Retinal pigment epithelial cell (primary cell): ENCODE data around the gene VGLL4.

Experiments
- DNase-seq: peaks from one replicate; pipeline ENCODE4 v3.0.0-alpha.2; 2010; ENCODE audit warnings: low read depth
- H3K4me3 ChIP-seq: 2 replicates; pipeline ENCODE4 v1.5.1; 2011; ENCODE audit warnings: mild to moderate bottlenecking, low read length, control low read depth, moderate library complexity
- TF ChIP-seq, protein P1 (sequence below): conservative IDR thresholded peaks from 2 replicates; pipeline ENCODE4 v1.5.1; 2011; ENCODE audit warnings: low read depth, low read length, control low read depth, inconsistent platforms

The VGLL4 gene

DNA sequence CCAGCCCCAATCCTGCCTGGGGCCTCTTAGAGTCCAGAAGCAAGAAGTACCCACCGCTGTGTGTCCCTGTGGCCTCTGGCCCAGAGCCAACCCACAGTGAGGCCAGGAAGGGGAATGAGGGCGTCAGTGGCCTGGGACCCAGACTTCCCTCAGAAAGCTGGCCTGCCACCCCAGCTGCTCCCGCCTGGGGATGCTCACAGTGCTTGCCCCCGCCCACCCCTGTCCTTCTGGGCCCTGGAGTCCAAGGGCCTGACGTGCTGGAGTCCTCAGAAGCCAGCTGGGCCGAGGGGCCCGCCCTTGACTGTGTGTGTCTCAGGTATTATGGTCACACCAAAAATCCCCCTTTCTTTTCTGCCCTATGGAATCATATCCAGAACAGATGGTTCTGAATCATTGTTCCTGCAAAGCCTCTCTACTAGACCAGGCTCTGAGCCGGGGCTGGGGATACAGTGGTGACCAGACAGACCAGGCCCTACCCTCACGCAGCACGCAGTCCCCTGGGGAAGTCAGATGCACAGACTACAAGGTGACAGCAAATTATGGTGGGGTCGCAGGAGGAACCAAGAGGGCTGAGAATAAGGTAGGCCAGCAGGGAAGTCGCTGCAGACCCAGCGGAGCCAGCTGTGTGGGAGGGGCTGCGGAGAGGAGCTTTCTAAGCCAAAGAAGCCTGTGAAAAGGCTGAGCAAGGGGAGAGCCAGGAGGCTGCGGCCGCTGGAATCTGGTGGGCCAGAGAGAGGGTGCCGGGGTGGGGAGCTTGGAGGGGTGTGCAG, 99.1 kb downstream of the VGLL4 start:
- TF ChIP-seq, protein P1, sequence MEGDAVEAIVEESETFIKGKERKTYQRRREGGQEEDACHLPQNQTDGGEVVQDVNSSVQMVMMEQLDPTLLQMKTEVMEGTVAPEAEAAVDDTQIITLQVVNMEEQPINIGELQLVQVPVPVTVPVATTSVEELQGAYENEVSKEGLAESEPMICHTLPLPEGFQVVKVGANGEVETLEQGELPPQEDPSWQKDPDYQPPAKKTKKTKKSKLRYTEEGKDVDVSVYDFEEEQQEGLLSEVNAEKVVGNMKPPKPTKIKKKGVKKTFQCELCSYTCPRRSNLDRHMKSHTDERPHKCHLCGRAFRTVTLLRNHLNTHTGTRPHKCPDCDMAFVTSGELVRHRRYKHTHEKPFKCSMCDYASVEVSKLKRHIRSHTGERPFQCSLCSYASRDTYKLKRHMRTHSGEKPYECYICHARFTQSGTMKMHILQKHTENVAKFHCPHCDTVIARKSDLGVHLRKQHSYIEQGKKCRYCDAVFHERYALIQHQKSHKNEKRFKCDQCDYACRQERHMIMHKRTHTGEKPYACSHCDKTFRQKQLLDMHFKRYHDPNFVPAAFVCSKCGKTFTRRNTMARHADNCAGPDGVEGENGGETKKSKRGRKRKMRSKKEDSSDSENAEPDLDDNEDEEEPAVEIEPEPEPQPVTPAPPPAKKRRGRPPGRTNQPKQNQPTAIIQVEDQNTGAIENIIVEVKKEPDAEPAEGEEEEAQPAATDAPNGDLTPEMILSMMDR = no peak
- DNase-seq = no peak
- H3K4me3 ChIP-seq = no peak overlapping the region

DNA sequence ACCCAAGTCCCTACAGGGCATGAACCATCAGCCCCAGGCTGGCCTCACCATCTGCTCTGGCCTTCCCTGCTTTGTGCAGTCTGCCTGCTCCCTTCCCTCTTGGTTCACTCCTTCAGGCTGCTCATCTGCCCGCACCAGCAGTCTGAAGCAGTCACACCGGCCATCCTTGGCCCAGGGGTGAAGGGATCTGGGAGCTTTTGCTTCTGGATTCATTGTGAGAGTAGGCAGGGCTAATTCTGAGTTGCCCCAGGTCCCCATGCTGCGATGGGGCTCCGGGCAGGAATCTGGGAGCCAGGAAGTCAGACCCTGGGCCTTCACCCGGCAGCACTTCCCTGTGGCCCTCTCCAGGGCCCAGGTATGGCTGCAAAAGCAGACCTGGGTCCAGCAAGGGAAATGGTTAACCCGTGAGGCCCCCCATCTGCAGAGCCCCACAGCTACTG, 99.7 kb downstream of the VGLL4 start:
- no peak overlapping the region for H3K4me3 ChIP-seq
- TF ChIP-seq, protein P1 = no peak

DNA sequence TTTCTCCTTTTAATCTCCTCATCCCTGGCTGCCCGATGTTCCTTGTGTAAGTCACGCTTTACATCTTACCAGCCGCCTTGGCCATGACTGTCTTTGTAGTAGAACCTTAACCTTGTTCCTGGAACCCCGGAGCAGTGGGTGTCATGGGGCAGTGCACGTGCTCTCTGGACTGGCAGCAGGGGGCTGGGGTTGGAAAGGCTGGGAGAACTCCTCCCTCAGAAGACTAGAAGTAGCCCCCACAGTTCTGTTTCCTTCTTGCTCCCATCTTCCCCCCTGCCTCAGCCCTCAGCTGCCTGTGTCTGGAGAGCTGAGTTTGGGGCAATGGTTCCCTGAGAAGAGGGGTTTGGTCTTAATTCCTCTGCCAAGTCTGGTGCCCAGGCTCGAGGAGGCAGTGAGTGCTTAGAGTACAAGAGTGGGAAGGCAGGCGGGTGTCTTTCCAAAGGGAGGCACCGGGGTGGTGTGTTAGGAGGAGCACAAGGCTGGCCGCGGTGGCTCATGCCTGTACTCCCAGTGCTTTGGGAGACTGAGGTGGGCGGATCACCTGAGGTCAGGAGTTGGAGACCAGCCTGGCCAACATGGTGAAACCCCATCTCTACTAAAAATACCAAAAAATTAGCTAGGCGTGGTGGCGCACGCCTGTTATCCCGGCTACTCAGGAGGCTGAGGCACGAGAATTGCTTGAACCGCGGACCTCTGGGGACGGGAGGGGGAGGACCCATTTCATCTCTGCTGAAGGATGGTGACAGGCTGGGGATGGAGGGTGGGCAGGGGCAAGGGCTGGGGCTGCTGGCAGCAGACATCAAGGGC, 100.4 kb downstream of the VGLL4 start:
- no peak overlapping the region for H3K4me3 ChIP-seq
- DNase-seq = no peak
- TF ChIP-seq, protein P1 = no peak

More for the DNA sequence above, 99.7 kb downstream of the VGLL4 start:
- no peak for DNase-seq

DNA sequence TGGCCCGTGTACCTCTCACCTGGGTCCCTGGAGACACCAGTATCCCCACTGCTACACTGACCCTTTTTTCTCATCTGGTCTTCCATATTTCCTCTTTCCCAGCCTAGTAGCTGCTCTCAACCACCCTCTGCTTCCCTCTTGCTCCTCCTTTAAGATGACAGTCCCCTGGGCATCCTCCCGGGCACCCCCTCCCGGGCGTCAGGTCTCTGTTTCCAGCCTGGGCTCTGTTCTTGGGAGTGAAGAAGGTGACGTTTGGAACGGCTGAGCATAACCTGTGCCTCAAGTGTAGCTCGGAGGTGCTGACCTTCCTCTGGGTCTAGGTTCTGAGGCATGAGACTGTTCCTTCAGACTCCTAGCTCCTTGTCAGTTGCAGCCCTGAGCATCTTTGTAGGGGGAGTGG, 101.2 kb downstream of the VGLL4 start:
- H3K4me3 ChIP-seq = no peak overlapping the region
- TF ChIP-seq, protein P1 = no peak
- no peak for DNase-seq

- H3K4me3 ChIP-seq = no peak overlapping the region
- TF ChIP-seq, protein P1 = no peak
- DNase-seq = no peak
These were observed 102.1 kb downstream of the VGLL4 start for GRCh38 chr3:11541321-11542303.

GRCh38 chr3:11539677-11540076, 104.0 kb downstream of the VGLL4 start:
- no peak for DNase-seq
- TF ChIP-seq, protein P1 = no peak
- no peak overlapping the region for H3K4me3 ChIP-seq
